ENCODE data around the gene FBH1.

DNA sequence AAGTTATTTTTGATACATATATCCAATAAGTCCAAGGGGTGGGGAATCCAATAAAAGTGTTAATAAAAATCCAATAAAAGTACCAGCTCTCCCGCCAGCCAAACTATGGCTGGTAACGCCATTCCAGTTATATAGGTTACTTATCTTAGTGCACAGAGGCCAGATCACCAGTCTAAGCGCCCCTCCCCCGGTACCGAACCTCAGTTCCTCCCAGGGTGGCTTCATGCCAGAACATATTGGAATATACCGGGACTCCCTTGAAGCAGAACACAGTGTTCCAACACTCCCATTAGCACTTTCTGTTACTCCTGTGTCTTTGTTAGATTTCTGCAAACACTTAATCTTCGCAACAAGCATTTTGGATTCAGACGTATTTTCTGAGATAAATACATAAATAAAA, 7.5 kb downstream of the FBH1 start:
- TF ChIP-seq SP1 (IDR thresholded peaks at IDR 0.05; ENCODE audit: low read depth, low read length) (no peak), CTCF (IDR thresholded peaks at IDR 0.05 in 2 of 3, conservative IDR thresholded peaks at IDR 0.05 in 1 of 3; ENCODE audit: control insufficient read depth in 2 of 3, extremely low read depth in 1 of 3, insufficient read depth in 1 of 3, low read depth in 3 of 3, low read length in 3 of 3) (no peak), RAD21 (IDR thresholded peaks at IDR 0.05; ENCODE audit: insufficient read depth, low read depth, low read length) (no peak), SRF (IDR thresholded peaks at IDR 0.05; ENCODE audit: low read depth in 2 of 2, low read length in 2 of 2) (no peak), EZH2 (IDR thresholded peaks at IDR 0.05; ENCODE audit: borderline replicate concordance, control insufficient read depth, low read depth, low read length) (no peak), RFX5 (IDR thresholded peaks at IDR 0.05; ENCODE audit: low read depth, low read length) (no peak), REST (IDR thresholded peaks at IDR 0.05; ENCODE audit: low read depth, low read length) (no peak), ATF7 (IDR thresholded peaks at IDR 0.05; ENCODE audit: low read depth) (no peak), MTA3 (IDR thresholded peaks at IDR 0.05; ENCODE audit: borderline replicate concordance, low read length) (no peak), RELA (IDR thresholded peaks at IDR 0.05; ENCODE audit: borderline replicate concordance, partially characterized antibody) (no peak), MEF2A (IDR thresholded peaks at IDR 0.05; ENCODE audit: insufficient read depth, low read depth, low read length) (no peak)
- TF ChIP-seq, protein P1, sequence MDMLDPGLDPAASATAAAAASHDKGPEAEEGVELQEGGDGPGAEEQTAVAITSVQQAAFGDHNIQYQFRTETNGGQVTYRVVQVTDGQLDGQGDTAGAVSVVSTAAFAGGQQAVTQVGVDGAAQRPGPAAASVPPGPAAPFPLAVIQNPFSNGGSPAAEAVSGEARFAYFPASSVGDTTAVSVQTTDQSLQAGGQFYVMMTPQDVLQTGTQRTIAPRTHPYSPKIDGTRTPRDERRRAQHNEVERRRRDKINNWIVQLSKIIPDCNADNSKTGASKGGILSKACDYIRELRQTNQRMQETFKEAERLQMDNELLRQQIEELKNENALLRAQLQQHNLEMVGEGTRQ (IDR thresholded peaks at IDR 0.05; ENCODE audit: borderline replicate concordance, low read depth, low read length): no peak

Measured in GM12878 (cell line).